ENCODE measurements around the gene C11orf97.

C11orf97 gene

DNA sequence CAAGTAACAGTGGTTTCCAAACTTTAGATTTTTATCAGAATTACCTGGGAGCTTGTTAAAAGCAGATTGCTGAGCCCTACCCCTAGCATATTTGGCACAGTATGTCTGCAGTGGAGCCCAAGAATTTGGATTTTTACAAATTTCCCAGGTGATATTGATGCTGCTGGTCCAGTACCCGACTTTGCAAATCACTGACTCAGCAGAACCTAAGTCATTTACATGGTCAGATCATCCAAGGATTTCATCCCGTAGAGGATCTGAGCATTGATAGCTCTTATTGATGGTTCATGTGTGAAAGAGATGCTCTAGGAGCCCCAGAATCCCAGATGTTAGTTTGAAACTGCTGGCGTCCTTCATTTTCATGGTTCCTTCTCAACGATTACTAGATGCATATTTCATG lies 6.0 kb downstream of the C11orf97 start:
- no peak for TF ChIP-seq POLR2AphosphoS5 (IDR thresholded peaks at IDR 0.05; ENCODE audit: low read depth, low read length)
- no peak for TF ChIP-seq TAF1 (IDR thresholded peaks at IDR 0.05; ENCODE audit: borderline replicate concordance, insufficient read depth, low read length)
- no peak for TF ChIP-seq FOXP2 (optimal IDR thresholded peaks at IDR 0.05; ENCODE audit: borderline replicate concordance, extremely low read depth, extremely low read length, insufficient read depth)
- TF ChIP-seq, protein P1, sequence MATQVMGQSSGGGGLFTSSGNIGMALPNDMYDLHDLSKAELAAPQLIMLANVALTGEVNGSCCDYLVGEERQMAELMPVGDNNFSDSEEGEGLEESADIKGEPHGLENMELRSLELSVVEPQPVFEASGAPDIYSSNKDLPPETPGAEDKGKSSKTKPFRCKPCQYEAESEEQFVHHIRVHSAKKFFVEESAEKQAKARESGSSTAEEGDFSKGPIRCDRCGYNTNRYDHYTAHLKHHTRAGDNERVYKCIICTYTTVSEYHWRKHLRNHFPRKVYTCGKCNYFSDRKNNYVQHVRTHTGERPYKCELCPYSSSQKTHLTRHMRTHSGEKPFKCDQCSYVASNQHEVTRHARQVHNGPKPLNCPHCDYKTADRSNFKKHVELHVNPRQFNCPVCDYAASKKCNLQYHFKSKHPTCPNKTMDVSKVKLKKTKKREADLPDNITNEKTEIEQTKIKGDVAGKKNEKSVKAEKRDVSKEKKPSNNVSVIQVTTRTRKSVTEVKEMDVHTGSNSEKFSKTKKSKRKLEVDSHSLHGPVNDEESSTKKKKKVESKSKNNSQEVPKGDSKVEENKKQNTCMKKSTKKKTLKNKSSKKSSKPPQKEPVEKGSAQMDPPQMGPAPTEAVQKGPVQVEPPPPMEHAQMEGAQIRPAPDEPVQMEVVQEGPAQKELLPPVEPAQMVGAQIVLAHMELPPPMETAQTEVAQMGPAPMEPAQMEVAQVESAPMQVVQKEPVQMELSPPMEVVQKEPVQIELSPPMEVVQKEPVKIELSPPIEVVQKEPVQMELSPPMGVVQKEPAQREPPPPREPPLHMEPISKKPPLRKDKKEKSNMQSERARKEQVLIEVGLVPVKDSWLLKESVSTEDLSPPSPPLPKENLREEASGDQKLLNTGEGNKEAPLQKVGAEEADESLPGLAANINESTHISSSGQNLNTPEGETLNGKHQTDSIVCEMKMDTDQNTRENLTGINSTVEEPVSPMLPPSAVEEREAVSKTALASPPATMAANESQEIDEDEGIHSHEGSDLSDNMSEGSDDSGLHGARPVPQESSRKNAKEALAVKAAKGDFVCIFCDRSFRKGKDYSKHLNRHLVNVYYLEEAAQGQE (IDR thresholded peaks at IDR 0.05; ENCODE audit: insufficient read depth in 1 of 2, low read depth in 2 of 2, low read length in 2 of 2): no peak
- no peak for TF ChIP-seq SIN3A (IDR thresholded peaks at IDR 0.05; ENCODE audit: borderline replicate concordance, insufficient read depth, low read length)

DNA sequence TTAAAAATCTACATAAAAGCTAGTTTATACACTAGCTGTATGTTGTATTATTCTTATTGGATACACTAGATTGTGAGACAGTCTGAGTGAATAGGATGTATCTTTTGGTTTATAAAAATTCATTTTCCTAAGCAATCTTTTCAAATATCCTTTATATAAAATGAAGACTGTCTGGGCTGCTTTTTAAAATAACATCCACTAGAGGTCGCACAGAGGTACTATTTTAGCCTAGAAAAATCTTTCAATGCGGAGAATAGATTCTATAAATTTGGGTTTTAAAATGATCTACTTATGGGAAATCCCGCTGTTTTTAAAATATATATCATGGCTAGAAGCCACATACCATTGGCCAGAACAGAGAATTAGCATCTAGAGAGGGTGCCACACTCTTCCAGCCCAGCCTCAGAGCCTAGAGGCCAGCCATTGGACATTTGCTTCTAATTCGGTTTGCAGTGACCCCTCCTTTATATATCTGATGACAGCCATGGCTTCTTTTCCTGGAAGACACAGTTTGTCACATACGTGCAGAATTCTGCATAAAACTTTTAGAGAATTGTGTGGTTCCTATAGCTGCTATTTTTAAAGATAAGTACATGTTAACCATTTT lies 7.3 kb downstream of the C11orf97 start:
- TF ChIP-seq SIN3A (IDR thresholded peaks at IDR 0.05; ENCODE audit: borderline replicate concordance, insufficient read depth, low read length) (no peak), FOXP2 (optimal IDR thresholded peaks at IDR 0.05; ENCODE audit: borderline replicate concordance, extremely low read depth, extremely low read length, insufficient read depth) (no peak), POLR2AphosphoS5 (IDR thresholded peaks at IDR 0.05; ENCODE audit: low read depth, low read length) (no peak), TAF1 (IDR thresholded peaks at IDR 0.05; ENCODE audit: borderline replicate concordance, insufficient read depth, low read length) (no peak)
- TF ChIP-seq, protein P1 (IDR thresholded peaks at IDR 0.05; ENCODE audit: insufficient read depth in 1 of 2, low read depth in 2 of 2, low read length in 2 of 2): no peak

DNA sequence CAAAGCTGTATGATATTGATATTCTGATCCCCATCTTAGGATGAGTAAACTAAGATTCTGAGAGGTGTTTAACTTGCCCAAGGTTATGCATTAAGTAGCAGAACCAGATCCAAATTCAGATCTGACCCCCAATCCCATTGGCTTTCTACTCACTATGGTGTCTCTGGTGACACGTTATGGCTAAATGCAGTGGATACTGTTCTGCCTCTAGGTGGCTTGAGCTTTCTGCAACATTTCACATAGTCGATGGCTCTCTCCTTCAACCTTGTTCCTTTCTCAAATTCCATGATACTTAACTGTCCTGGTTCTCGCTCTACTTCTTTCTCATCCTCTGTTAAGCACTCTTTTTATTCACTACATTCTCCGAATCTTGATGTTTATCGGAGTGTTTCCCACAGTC lies 9.4 kb downstream of the C11orf97 start:
- TF ChIP-seq TAF1 (IDR thresholded peaks at IDR 0.05; ENCODE audit: borderline replicate concordance, insufficient read depth, low read length): no peak
- TF ChIP-seq, protein P1 (IDR thresholded peaks at IDR 0.05; ENCODE audit: insufficient read depth in 1 of 2, low read depth in 2 of 2, low read length in 2 of 2): no peak
- TF ChIP-seq POLR2AphosphoS5 (IDR thresholded peaks at IDR 0.05; ENCODE audit: low read depth, low read length): no peak
- no peak for TF ChIP-seq FOXP2 (optimal IDR thresholded peaks at IDR 0.05; ENCODE audit: borderline replicate concordance, extremely low read depth, extremely low read length, insufficient read depth)
- TF ChIP-seq SIN3A (IDR thresholded peaks at IDR 0.05; ENCODE audit: borderline replicate concordance, insufficient read depth, low read length): no peak

DNA sequence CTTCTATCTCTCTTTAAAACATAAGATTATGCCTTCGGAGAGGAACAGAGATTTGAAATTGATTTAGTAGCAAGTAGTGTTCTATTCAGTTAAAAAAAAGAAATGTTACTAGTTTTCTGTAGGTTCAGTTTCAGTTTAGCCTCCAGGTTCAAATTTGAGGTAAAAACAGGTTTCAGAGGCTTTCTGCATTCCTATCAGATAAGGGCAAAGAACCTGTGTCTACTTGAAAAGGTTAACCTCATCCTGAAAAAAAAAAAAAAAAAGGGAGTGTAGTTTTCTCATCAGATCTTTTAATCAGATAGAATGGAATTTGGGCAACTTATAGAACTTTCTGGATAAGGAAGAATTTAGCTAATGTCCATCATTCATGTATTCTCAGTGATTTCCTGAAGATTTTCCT lies 12.1 kb downstream of the C11orf97 start:
- no peak for TF ChIP-seq POLR2AphosphoS5 (IDR thresholded peaks at IDR 0.05; ENCODE audit: low read depth, low read length)
- TF ChIP-seq TAF1 (IDR thresholded peaks at IDR 0.05; ENCODE audit: borderline replicate concordance, insufficient read depth, low read length): no peak
- TF ChIP-seq SIN3A (IDR thresholded peaks at IDR 0.05; ENCODE audit: borderline replicate concordance, insufficient read depth, low read length): no peak
- TF ChIP-seq FOXP2 (optimal IDR thresholded peaks at IDR 0.05; ENCODE audit: borderline replicate concordance, extremely low read depth, extremely low read length, insufficient read depth): no peak
- TF ChIP-seq, protein P1 (IDR thresholded peaks at IDR 0.05; ENCODE audit: insufficient read depth in 1 of 2, low read depth in 2 of 2, low read length in 2 of 2): no peak

Data from PFSK-1 (cell line).